HL-60/S4 (cell line): ENCODE measurements around the gene SH3RF3.

ENCODE experiments used
- in situ Hi-C: fragments of 300-500 bp; cut with MboI; formaldehyde crosslinking; loops from 2 replicates; pipeline ENCODE4 v1.14.3; 2022; ENCODE audit warnings: low sequenced_read_pairs

SH3RF3 gene

DNA sequence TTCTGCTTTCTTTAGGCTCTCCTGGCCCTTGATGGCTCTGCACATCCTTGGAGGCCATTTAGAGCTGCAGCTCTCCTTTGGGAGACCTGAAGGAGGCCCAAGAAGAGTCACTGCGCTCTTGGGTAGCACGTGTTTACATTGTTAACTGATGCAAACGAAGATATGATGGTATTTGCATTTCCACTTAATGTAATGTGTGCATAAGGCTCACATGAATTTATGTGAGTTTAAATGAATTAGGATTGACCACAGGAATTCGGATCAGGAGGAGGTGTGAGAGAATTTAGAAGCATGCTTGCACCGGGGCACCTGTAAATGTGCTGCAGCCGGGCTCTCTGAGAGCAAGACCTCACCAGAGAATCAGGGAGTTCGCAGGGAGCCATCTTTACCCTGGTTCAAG lies 7.5 kb downstream of the SH3RF3 start:
- in situ Hi-C loops: no loop called here

GRCh38 chr2:109137616-109138015 lies 8.6 kb downstream of the SH3RF3 start:
- in situ Hi-C loops: no loop called here

GRCh38 chr2:109138449-109138848 lies 9.4 kb downstream of the SH3RF3 start:
- in situ Hi-C loops: no loop called here

DNA sequence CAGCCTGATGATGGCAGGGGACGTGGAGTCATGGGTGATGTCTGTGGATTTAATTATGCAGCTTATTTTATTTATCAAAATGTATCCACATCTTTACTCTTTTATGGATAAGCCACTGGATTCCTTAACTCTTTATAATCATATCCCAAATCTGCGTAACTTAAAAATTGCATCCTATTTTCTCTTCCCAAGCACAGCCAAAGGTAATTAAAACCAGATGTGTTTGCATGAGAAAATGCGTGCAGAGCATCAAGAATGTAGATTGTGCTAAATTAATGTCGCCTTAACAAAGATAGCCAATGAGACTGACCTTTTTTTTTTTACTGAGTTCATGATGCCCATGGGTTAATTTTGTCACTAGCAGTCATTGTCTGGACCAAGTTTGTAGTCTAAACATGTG lies 10.0 kb downstream of the SH3RF3 start:
- in situ Hi-C loops: no loop called here

DNA sequence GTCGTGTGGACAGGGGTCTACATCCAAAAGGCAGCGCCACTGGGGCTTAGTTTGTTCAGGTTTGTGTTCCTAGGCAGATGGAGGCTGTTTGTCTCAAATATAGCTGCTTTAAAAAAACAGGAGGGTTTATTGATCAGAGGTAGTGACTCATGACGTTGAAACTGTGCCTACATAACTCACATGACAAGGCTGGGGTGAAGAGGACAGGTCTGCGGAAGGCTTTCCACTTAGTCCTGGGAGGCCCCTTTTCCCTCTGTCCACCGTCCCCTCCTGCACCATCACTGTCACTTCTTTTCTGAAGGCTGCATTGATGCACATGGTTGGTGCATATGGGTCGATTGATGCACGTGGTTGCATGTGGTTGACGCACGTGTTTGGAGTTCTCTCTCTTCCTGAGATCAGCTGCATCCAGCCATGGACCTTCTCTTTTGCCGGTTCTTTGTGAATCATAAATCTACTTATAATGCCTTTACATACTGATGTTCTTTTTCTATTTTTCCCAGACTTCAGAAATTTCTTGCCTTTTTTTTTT lies 10.9 kb downstream of the SH3RF3 start:
- in situ Hi-C loops: no loop called here

GRCh38 chr2:109141006-109141600 lies 12.1 kb downstream of the SH3RF3 start:
- in situ Hi-C loops: no loop called here

GRCh38 chr2:109141727-109142283 lies 12.8 kb downstream of the SH3RF3 start:
- in situ Hi-C loops: no loop called here

- in situ Hi-C loops: no loop called here
Observed at GRCh38 chr2:109142416-109143210, 13.6 kb downstream of the SH3RF3 start.

DNA sequence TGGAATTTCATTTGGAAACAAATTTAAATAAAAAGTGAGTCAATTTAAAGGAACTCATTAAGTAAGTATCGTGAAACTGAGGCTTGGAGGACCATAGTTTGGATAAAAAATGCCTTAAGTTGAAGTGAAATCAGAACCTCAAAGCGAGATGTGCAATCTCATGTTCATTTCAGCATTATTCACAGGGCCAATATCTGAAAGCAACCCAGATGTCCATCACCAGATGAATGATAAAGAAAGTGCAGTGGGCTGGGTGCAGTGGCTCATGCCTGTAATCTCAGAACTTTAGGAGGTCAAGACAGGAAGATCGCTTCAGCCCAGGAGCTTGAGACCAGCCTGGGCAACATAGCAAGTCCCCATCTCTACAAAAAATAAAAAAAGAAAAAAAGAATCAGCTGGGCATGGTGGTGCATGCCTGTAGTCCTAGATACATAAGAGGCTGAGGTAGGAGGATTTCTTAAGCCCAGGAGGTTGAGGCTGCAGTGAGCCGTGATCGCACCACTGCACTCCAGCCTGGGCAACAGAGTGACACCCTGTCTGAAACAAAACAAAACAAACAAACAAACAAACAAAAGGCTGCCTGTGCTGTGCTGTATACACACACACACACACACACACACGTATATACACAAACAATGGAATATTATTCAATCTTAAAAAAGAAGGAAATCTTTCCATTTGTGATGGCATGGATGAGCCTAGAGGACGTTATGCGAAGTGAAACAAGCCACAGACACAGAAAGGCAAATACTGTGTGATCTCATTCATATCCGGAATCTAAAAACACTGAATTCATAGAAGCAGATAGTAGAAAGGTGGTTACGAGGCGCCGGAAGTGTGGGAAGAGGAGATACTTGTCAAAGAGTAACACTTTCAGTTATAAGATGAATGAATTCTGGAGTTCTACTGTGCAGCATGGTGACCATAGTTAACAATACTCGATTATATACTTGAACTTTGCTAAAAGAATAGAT lies 14.5 kb downstream of the SH3RF3 start:
- in situ Hi-C loops: no loop called here

DNA sequence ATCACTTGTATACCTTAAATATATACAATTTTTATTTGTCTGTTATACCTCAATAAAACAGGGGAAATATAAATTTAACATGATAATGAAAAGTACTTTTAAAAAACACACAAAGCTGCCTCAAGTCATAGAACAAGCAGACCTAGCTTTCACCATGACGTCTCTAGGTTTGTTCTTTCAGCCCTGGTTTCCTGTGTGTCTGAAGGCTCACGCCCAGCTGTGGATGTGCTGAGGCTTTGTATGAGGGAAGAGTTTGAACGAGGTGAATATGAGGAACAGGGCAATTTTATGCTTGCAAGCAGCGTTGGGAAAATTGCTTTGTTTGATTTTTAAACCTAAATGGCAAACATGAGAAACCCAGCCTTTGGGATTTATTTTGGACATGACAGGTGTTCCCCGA lies 15.3 kb downstream of the SH3RF3 start:
- in situ Hi-C loops: no loop called here

DNA sequence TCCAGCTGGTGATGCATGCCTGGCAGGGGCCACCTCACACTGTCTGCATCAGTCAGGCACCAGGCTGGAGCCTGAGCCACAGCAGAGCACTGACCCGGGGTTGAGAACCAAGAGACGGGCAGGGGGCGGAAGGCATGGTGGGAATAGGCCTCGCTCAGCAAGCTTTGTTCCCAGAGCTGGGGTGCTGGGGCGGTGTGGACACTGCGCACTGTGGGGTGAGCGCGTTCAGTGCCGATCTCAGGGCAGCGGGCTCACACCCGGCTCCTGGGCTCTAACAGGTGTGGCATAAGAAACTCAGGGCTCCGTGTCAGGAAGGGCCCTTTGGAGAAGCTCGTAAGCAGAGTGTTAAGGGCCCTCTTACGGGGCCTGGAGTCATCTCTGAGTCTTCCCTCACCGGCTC lies 15.7 kb downstream of the SH3RF3 start:
- in situ Hi-C loops: no loop called here

DNA sequence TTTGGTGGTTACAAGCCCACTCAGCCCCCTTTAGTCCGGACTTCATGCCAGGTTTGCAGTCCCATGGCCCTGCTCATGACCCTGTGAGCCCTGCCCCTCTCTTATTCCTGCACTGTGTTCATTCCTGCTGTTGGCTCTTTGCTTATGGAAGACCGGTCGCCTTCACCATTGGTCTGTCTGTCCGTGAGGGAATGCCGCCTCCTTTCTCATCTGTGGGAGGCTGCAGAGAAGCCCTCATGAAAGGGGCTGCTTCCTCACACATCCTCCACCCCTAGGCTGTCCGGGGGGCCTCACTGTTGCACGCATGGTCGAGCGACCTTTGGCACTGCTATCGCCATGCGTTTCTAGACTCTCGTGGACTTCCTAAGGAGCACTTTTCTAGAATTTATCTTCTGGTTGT lies 16.3 kb downstream of the SH3RF3 start:
- in situ Hi-C loops: no loop called here

DNA sequence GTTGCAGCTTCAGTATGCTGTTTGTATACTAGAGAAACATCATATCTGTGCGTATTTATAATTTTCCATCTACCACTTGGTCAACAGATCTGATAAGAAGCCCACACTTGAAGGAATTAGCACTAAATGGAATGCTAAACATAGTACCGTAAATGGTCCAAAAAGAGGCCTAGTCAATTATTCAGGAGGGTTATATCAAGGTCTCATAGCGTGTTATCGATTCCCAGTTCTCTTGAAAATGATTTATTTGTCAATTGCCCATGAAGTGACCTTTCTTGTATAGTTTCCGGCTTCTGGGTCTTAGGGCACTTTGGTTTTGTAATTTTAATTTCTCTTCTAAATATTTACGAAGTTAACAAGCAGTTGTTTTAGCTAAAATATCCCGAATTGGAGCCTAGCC lies 18.4 kb downstream of the SH3RF3 start:
- in situ Hi-C loops: no loop called here

DNA sequence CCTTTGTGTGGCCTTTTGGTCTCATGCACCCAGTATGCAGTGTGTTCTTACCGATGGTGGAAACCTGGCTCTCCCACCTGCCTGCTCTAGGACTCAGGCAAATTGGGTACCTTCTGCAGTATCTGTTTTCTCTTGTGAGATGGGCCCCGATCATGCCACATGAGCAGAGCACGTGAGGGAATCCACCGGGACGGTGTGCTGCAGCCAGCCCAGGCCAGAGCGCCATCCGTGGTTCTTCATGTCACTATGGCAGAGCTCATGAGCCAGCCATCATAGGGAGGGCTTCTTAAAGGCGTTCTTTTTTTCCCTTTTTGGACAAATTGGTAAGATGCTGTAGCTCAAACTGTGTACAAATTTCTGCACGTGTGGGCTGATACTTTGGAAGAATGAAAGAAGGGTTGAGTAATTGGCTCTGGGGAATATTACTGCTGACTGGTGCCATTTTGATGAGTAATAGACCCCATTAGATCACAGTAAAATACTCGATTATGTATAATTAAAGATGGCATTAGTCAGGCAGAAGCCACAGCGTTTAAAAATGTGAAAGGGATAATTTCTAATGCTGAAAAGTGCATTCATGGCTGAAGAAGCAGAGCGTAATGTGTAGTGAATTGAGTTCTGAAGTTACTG lies 19.2 kb downstream of the SH3RF3 start:
- in situ Hi-C loops: no loop called here

DNA sequence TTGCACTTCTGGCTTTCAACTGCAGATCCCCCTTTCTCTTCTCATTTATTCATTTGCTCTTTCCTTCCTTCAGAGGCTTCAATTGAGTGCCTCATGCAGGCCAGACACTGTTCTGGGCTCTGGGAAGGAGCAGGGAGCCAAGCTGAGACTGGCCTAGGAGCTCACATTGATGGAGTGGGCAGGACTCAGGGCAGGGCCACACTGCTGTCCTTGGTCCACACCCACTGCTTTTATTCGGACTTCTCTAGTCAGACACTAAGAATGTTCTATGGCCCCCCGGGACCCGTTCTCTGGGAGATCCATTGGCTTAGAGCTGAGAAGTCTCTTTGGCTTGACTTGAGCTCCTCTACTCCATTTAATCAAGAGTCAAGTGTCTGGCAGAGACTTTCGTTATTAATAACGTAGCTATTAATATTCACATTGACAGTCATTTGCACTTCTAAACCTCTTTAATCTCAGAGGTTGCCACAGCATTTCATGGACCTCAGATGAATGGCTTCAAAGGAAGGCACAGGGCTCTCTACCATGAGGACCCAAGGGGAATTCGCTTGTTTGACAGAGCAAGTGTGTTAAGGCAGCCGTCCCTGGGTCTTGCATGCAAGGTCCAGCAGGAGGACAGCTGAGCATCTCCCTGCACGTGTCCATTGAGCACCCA lies 20.1 kb downstream of the SH3RF3 start:
- in situ Hi-C loops: no loop called here

- in situ Hi-C loops: no loop called here
Observed at GRCh38 chr2:109150559-109150958, 21.6 kb downstream of the SH3RF3 start.

- in situ Hi-C loops: no loop called here
Observed at GRCh38 chr2:109151519-109151918, 22.5 kb downstream of the SH3RF3 start.

- in situ Hi-C loops: no loop called here
Observed at GRCh38 chr2:109153005-109153784, 24.2 kb downstream of the SH3RF3 start.

- in situ Hi-C loops: no loop called here
Observed at GRCh38 chr2:109153807-109154206, 24.8 kb downstream of the SH3RF3 start.
